ENCODE data around the gene ENOX1.

ENOX1 gene

DNA sequence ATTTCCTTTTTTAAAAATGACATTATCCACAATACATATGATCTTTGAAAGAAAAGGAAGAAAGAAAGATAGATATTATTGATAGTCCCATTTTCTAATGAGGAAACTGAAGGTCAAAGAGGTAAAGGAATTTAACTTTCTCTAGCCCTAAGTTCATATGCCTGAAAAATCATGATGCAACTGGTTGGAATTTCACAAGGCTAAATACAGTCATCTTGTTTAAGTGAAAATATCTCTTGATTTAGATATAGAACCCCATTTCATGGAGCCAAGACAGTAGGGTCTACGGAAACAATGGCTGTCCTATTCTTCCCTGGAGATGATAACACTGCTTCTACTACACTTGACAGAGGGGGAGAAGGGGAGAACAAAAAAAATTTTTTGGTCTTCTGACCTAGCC is 397.2 kb downstream of the ENOX1 start:
- no peak for DNase-seq (ENCODE audit: low read depth in 2 of 2)

DNA sequence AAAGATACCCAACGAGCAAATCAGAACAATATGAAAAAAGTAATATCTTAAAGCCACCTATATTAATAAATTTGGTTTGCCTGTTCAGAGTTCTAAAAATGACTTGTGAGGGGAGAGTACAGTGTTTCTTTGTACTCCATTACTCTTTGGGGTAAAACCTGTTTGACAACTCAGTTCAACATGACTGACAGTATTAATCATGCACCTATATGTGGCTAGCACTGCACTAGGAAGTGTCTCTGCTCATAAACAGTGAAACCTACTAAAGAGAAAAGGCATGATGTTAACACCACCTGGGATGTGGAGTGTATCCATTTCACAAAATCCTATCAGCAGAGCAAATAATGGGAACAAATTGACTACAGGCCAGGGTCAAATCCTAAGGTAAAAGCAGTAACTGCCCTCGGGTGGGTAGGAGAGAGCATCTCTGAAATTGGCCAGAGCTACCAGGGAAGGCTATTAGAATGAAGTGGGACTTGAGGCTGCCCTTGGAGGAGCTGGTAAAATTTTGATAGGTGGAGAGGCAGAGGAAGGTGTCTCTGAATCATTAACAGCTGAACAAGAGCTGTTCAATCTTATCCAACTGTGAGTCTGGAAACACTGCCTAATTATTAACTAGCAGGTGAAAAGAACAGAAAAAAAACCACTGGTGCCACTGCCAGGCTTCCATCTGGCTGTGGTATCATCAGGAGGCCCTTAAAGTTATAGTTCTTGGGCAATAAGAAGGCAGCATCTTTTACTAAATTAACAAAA is 398.3 kb downstream of the ENOX1 start:
- no peak for DNase-seq (ENCODE audit: low read depth in 2 of 2)

DNA sequence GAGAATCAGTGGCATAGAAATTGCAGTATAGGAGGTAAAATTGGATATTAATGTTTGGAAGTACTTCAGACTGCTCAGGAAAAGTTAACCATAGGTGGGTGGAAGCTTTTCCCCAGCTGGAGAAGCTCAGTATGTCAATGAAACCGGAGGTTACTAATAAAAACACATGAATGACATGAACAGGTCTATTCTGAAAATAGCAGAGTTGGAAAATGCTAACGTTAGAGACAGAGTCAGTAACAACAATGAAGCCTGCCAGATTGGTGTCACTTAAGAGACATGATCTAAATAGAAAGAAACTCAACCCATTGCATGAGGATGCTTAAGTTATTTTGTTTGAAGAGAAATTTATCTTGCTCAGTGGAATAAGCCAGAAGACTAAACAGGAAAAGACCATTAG is 398.9 kb downstream of the ENOX1 start:
- DNase-seq (ENCODE audit: low read depth in 2 of 2): no peak

DNA sequence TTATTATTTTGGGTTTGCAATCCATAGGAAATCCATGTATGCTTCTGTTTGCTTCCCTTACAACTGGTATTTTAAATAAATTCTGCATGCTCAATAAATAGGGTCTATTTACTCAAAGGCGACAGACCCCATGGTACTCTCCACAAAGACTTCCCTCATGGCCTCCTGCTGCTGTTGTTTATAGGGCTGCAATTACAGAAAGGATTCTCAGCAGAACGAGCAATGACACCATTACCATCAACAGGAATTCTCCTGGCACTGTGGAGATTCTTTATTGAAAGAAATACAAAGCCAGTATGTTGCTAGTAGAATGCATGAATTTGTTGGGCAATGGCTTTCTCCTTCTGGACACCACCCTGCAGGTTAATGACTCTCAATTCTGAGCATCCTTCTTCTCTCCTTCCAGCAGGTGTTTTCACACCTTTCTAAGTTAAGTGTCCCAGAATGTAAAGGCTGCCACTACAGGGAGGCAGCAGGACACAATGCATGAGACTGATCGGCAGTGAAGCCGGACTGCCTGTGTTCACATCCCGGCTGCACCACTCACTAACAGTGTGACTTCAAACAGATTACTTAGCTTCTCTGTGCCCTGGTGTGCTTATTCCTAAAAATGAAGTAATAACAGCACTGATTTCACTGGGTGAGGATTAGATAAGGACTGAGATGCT is 403.1 kb downstream of the ENOX1 start:
- DNase-seq (ENCODE audit: low read depth in 2 of 2): no peak

DNA sequence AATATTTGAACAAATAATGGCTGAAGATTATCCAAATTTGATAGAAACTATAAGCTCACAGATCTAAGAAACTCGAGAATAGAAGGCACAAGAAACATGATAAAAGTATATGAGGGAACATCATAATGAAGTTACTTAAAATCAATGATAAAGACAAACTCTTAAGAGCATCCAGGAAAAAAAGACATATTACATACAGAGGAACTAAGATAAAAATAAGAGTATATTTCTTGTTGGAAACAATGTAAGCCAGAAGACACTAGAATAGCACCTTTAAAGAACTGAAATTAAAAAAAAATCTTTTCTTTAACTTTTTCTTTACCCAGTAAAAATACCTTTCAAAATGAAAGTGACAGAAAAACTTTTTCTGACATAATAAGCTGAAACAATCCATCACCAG is 407.0 kb downstream of the ENOX1 start:
- no peak for DNase-seq (ENCODE audit: low read depth in 2 of 2)

DNA sequence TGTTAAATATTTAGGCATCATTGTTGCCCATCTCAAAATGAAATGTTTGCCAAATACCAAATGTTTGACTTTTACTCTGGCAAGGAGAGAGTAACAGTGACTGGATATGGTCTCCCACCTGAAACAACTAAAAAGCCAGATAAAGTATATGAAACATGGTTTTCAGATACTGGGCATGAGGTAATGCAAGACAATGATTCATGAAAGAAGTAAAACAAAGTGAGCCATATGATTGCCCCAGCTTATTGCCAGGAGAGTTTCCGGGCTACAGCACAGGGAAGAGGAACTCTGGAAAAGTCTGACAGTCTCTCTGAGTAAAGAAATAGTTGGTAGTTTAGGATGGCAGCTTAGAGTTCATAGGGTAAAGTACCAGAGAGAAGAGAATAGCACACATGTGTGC is 408.8 kb downstream of the ENOX1 start:
- DNase-seq (ENCODE audit: low read depth in 2 of 2): no peak

DNA sequence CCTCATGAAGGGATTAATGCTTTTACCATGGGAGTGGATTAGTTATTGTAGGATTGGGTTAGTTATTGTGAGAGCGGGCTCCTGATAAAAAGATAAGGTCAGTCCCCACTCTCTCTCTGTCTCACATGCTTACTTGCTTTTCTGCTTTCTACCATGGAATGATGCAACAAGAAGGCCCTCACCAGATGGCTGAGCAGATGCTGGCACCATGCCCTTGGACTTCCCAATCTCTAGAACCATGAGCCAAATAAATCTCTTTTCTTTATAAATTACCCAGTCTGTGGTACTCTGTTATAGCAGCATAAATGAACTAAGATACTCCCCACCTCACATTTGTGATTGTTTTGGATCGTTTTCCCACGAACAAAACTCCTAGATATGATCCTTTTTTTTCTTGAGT is 409.6 kb downstream of the ENOX1 start:
- DNase-seq (ENCODE audit: low read depth in 2 of 2): no peak

DNA sequence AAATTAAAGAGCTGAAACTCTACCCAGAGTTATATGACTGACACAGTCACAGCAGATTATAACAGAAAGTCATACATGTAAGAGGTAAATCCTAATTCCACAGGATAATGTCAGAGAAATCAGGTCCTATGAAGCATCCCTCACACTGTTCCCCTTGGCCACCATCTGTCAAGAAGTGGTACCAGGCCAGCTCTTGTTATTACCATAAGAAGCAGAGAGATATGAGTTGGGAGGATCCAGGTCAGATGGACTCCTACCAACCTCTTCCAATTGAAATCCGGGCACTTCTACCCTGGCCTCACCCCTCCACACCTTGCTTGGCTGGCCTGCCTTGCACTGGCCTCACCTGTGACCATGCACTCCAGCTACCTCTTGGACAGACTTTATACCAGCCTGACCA is 410.2 kb downstream of the ENOX1 start:
- DNase-seq (ENCODE audit: low read depth in 2 of 2): no peak

DNA sequence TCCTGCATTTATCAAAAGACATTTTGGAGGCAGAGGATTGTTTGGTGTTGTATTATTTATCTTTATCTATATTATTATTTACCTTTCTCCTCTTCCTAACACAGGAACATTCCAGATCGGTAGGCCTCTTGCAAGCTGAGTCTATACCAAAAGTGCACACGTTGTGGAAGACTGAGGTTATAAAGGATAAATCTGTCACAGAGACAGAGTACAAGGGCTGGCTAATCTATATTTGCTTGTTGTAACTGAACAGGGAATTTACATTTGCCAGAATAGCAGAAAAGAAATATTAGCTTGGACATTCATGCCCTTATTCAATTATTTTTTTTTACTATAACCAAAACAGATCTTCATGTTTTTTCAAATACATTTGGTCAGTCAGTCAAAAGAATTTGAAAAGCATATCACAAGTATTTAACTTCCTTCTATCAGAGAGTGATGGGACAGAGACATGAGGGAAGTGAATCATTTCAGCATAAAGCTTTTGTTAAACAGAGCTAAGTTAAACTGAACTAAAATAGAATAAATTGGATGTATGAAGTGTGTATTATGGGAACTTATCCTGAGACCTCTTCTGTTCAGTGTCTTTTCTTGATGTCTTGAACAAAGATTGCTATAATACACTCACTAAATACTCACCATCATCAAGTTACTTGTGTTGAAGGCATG is 410.8 kb downstream of the ENOX1 start:
- DNase-seq (ENCODE audit: low read depth in 2 of 2): no peak

DNA sequence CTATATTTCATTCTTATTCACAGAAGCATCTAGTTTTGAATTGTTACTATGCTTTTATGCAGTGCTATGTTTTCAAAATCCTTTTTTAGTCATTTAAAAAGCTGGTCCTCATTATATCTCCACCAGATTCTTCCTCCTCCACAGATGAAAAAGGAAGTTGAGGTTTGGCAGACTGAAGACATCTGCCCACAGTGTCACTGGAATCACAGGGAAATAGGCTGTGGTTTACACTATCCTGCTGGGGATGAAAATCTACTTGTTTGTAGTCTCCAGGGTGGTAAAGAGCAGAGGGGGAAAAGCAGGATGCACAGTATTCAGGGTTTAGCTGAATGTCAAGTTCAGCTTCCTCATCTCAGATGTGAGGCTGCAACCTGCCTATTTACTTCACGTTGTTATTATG is 412.2 kb downstream of the ENOX1 start:
- peak; percentile 83 for DNase-seq (ENCODE audit: low read depth in 2 of 2)

DNA sequence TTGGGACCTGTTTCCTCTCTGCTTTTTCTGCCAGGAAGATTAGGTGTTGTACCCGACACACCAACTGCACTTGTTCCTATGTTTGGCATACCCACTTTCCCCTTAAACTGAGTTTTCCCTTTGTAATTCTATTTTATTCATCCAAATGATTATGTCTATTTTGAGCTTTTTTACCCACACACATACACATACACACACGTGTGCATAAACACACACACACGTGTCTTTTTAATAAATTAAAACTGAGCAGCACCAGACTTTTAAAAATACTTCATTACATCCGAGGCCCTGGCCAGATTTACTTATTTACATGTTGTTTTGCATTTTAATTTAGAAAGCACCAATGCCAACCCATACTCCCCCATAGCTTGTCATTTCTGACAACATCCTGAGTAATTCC is 413.4 kb downstream of the ENOX1 start:
- DNase-seq (ENCODE audit: low read depth in 2 of 2): no peak

DNA sequence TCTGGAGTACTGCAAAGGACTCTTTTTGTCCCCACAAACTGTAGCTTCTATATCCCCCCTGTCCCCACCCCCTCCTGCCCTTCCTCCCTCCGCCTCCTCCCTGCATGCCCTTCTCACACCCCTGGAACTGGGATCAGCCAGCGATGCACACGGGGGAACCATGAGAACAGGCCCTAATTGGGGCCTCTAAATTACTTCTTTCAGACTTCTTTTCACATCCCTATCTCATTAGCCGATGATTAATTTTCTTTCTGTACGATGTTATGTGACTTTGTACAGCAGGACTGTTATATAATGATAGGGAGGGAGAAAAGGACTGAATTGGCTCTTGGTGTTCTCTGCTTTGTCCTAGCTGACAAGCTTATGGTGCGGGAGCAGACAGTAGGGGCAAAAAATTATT is 415.9 kb downstream of the ENOX1 start:
- no peak for DNase-seq (ENCODE audit: low read depth in 2 of 2)

DNA sequence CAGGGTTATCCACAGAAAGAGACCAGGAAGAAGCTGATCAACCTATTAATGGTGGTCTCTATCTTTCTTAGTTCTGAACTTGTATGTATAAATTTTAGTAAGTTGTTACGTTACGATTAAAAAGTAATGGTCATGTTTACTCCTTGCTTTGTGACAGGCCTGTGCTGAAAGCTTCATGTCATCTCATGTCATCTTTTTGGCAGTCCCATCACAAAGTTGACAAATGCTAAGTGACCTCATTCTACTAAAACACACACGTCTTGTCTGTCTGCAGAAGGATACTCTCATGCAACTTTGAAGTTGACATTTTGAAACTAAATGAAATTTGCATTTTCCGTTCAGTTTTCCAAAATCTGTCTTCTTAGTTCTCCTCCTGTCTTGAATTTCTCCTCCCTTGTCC is 417.5 kb downstream of the ENOX1 start:
- DNase-seq (ENCODE audit: low read depth in 2 of 2): no peak

DNA sequence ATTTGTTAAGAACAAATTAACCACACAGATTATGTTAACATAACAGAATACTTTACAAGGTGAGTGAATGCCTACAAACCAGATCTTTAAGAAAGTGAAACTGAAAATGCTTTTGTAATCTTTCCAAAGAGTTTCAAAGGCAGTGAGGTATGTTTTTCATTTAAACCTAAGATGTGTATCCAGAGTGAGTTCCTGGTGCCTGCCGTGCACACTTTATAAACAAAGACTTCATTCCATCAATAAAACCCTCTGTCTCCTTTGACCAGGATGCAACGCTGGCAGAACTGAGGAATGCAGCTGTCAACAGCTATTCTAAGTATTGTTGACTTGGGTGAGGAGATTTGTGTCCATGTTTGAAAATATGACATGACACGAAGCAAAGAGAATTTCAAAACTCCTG is 418.8 kb downstream of the ENOX1 start:
- DNase-seq (ENCODE audit: low read depth in 2 of 2): peak in 1 of 2 experiments; percentile 25

DNA sequence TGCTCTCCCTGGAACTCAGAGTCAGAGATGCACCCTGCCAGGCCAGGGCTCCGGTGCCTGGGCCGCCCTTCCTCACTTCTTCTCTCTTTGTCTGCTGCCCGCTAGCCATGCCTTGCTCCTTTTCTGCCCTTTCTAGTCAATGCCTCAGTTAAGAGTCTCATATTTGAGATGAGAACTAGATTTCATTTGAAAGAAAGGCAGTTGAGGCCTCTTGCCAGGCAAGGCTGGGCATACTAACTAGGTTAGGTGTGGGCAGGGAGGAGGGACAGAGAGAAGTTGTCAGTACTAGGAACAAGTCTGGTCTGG is 421.8 kb downstream of the ENOX1 start:
- DNase-seq (ENCODE audit: low read depth in 2 of 2): no peak

DNA sequence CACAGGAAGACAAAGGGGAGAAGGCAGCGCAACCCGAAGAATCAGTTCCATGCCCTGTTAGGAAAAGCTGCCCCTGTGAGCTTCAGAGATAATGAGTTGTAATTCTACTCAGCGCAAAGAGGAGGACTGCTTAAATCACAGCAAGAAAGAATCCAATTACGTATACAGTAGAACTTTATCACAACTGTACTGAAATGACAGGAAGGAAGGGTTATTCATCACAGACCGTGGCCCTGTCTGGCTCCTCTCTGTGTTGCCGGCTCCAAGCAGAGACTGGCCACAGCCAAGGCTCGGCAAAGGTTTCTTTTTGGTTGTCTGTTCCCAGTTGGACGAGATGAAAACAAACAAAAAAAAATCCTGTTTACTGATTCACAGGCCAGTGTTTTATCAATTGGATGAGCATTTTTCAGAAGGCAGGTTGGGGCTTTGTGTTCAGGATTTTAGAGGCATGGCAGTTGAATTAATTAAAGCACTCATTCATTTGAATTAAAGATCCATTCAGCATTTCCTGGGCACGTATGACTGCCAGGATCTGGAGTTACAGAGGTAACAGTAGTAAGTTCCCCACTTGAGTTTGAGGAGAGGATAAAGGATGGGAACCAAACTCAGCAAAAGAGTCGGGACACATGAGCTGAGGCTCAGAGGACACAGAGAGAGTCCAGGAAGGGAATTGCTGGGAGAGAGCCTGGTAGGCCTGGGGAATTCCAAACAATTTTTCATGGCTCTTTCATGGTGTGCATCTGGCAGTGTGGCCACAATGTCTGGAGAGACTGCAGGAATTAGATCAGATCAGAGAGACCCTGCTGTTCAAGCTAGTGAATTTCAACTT is 422.3 kb downstream of the ENOX1 start:
- DNase-seq (ENCODE audit: low read depth in 2 of 2): no peak

DNA sequence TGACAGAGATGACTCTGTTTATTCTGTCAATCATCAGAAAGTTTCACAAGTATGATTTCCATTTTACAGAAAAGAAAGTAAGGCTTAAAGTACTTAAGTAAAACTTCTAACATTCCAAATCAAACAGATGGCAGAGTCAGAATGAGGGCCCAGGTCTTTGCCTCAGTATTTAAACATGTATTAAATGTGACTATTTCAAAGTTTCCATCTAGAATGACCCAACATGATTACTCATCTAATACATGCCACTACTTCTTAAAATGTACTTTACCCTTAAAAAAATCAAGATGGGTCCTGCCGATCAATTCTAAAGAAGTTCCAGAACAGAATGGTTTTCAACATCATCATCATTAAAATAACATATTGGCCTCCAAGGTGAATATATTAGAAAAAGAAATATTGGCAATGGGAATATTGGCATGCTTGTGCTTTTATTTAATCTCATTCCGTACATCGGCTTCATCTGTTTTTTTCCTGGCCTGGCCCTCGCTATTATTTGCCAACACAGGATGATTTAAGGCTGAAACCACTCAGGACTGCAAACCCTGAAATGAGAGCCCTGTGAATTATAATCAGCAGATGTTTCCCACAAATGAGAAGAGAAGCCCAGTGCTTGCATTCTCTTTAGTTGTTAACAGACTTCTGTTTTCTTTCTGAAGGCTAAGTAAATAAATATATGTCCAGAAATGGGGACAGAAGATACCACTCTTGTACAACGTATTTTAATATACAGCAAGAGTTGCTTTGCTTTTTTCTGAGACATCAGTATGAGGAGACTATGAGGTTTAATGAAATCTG is 423.4 kb downstream of the ENOX1 start:
- no peak for DNase-seq (ENCODE audit: low read depth in 2 of 2)

DNA sequence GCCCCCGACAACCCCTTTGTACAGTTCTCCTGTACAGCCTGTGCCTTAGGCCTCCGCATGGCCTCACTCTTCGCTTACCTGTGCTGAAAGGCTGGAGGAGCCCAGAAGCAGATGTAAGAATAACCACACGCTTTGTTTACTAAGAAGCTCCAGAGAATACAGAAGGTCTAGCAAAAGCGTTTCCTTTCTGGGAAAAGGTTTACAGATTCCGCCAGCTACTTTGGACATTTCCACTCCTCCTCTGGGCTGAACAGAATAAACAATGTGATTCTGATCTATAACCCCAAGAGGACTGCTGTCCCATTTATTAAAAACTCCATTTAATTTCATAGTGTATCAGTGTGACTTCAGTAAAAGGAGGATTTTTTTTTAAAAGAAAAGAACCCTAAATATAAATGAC is 424.2 kb downstream of the ENOX1 start:
- no peak for DNase-seq (ENCODE audit: low read depth in 2 of 2)

DNA sequence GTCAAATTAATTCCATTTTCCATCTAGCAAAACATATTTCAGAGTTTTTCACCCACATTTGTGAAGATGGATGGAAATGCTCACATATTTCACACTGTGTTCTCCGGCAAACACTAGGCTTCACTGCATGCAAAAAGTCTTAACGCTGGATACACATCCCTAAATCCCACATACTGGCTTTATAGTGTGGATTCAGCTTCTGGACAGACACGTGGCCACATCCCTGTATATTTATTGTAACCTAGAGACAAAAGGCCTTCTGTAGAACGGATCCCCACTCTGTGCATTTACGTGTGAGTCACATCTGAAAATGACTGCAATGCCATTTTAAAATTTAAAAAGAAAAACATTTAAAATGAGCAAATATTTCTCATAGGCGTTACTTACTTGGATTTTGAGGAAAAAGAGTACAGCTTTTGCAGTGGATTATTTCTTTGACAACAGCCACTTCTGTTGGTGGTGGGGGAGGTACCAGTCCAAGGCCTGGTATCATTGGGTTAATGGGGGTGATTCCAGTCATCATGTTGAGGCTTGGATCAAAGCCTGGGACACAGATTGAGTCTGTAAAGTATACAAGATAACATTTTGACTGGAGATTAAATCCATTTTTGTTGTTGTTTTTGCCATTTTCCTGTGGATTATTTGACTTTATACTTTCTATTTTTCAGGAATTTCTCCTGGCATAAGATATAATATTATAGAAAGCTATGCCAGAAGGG is 425.7 kb downstream of the ENOX1 start:
- no peak for DNase-seq (ENCODE audit: low read depth in 2 of 2)

DNA sequence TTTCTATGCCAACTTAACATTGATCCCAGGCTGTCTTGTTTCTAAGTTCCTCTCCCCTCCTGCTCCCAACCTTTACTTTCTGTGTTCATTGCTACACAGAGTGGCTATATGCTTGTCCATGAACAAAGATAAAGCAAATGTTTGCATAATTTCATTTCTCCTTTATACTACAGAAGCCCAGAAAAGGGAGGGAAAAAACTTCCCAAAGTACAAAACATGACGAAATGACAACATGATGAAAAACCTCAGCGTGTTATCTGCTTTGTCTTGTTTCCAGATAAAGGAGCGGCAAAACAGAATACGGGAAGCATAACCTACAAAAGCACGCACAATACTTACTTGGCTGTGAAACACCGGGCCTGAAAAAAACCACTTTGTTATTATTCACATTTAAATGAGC is 426.6 kb downstream of the ENOX1 start:
- DNase-seq (ENCODE audit: low read depth in 2 of 2): no peak

DNA sequence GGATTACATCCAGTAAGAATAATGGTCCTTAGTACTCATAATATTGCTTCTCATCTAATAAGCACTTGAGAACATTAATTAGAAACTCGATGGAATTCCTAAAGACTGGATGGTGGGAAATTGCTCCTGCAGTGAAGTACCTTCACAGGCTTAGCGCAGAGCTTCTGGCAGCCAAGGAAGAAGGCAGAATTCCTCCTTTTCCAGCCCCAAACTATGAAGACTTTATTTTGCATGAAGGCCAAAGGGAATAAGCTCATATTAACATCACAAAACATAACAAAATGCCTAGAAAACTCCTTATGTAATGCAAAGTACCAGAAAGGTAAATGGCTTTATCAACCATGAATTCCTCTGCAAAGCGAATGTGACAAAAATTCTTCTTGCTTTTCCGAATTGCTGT is 427.2 kb downstream of the ENOX1 start:
- no peak for DNase-seq (ENCODE audit: low read depth in 2 of 2)
